Astrocyte (in vitro differentiated cells and primary cell): Measurements from ENCODE around the gene UGT3A1.
"Not testable (repeated sequence)": the region's sequence is repeated elsewhere in the genome, so short reads cannot be mapped to it uniquely, and the experiment has no call there.

Experiments used
- EZH2 ChIP-seq: IDR thresholded peaks from 2 replicates; pipeline ENCODE4 v1.6.1; 2012; ENCODE audit warnings: mild to moderate bottlenecking, low read length, inconsistent platforms; ENCODE audit not compliant: insufficient read depth
- TF ChIP-seq, protein P1 (sequence below): IDR thresholded peaks from 2 replicates; pipeline ENCODE4 v1.5.1; 2011; ENCODE audit warnings: low read depth, mild to moderate bottlenecking, inconsistent platforms, low read length, moderate library complexity; ENCODE audit not compliant: insufficient read depth

DNA sequence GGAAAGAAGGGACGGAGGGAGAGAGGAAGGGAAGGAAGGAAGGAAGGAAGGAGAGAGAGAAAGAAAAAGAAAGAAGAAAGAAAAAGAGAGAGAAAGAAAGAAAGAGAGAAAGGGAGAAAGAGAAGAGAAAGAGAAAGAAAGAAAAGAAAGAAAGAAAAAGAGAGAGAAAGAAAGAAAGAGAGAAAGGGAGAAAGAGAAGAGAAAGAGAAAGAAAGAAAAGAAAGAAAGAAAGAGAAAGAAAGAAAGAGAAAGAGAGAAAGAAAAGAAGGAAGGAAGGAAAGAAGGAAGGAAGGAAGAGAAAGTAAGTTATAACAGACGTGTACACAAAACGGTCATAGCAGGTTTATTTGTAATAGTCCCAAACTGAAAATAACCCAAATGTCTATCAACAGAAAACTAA, 14.3 kb downstream of the UGT3A1 start:
- not testable (repeated sequence) for TF ChIP-seq EZH2
- TF ChIP-seq, protein P1, sequence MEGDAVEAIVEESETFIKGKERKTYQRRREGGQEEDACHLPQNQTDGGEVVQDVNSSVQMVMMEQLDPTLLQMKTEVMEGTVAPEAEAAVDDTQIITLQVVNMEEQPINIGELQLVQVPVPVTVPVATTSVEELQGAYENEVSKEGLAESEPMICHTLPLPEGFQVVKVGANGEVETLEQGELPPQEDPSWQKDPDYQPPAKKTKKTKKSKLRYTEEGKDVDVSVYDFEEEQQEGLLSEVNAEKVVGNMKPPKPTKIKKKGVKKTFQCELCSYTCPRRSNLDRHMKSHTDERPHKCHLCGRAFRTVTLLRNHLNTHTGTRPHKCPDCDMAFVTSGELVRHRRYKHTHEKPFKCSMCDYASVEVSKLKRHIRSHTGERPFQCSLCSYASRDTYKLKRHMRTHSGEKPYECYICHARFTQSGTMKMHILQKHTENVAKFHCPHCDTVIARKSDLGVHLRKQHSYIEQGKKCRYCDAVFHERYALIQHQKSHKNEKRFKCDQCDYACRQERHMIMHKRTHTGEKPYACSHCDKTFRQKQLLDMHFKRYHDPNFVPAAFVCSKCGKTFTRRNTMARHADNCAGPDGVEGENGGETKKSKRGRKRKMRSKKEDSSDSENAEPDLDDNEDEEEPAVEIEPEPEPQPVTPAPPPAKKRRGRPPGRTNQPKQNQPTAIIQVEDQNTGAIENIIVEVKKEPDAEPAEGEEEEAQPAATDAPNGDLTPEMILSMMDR, result not testable (repeated sequence)
